GM23338 (cell line): ENCODE measurements around the gene OOSP4B.

ENCODE experiments used
- CREB1 ChIP-seq: fragments of 250-450 bp; sonication (Bioruptor Pico); IDR thresholded peaks from 2 replicates; pipeline ENCODE4 v1.5.0; 2020; ENCODE audit warnings: low read depth, mild to moderate bottlenecking, moderate library complexity
- CTCF ChIP-seq, 2 experiments: fragments of 200-600 bp in 1 of 2; sonication (generic) in 1 of 2; conservative IDR thresholded peaks; 2 replicates each; pipeline versions ENCODE4 v1.5.1 to v1.6.1; 2016 to 2017; ENCODE audit warnings: antibody characterized with exemption in 2 of 2, low read depth in 2 of 2, mild to moderate bottlenecking in 2 of 2, moderate library complexity in 1 of 2
- EZH2 ChIP-seq: fragments of 200-600 bp; sonication (generic); IDR thresholded peaks from one replicate; pipeline ENCODE4 v1.8.0; 2017; ENCODE audit warnings: antibody characterized with exemption, mild to moderate bottlenecking, low read depth; ENCODE audit not compliant: unreplicated experiment
- EZH2phosphoT487 ChIP-seq: fragments of 200-600 bp; sonication (generic); IDR thresholded peaks from one replicate; pipeline ENCODE4 v1.8.1; 2018; ENCODE audit warnings: antibody characterized with exemption; ENCODE audit not compliant: unreplicated experiment
- JUNB ChIP-seq: IDR thresholded peaks from one replicate; pipeline ENCODE4 v1.6.1; 2016; ENCODE audit warnings: antibody characterized with exemption; ENCODE audit not compliant: unreplicated experiment
- POLR2AphosphoS5 ChIP-seq: IDR thresholded peaks from 2 replicates; pipeline ENCODE4 v1.6.1; 2016; ENCODE audit warnings: antibody characterized with exemption, low read depth
- REST ChIP-seq: IDR thresholded peaks from one replicate; pipeline ENCODE4 v1.6.1; 2018; ENCODE audit warnings: antibody characterized with exemption; ENCODE audit not compliant: unreplicated experiment
- ZNF331 ChIP-seq: fragments of 250-450 bp; sonication (Bioruptor Pico); IDR thresholded peaks from 2 replicates; pipeline ENCODE4 v1.5.0; 2020; ENCODE audit warnings: low read depth, mild to moderate bottlenecking, moderate library complexity

- TF ChIP-seq CTCF (conservative IDR thresholded peaks at IDR 0.05; ENCODE audit: low read depth in 2 of 2) (no peak), CREB1 (CRISPR knock-in tag) (no peak), POLR2AphosphoS5 (no peak), EZH2phosphoT487 (no peak), EZH2 (no peak), REST (no peak), ZNF331 (CRISPR knock-in tag) (no peak), JUNB (no peak)
Measured at GRCh38 chr11:60040109-60040508, 23.1 kb downstream of the OOSP4B start, which contains the start of gene OOSP2.
